ENCODE data around the gene SPATA4. TPM values are rescaled to one million over a fixed set of nuclear protein-coding genes. Genes with fewer than 3 reads are reported as not detected.

The SPATA4 gene
- total and polyA plus RNA-seq, 2 of the 13 experiments (the other 11 are each of a cell fraction or from before 2014, with no cell fraction given) = not detected

DNA sequence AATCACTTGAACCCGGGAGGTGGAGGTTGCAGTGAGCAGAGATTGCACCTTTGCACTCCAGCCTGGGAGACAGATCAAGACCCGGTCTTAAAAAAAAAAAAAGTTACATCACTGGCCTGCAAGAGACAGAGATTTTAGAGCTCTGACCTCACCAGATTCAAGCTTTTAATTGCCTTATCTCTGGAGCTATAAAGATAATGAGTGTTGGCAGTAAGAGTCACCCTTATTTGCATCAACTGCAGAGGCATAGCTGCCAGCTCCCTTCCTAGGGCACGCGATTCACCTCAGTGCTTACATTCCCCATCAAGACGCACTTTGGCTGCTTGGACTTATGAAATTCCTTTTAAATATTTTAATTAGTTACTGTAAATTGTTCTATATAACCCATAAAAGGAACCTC, 12.5 kb upstream of the SPATA4 start:
- no TSS peak for BruUV-seq (replicated peaks)
- TF ChIP-seq ZNF253 (CRISPR knock-in tag; IDR thresholded peaks at IDR 0.05; ENCODE audit: borderline replicate concordance) (no peak), TOE1 (CRISPR knock-in tag; IDR thresholded peaks at IDR 0.05) (no peak), ZNF703 (CRISPR knock-in tag; IDR thresholded peaks at IDR 0.05; ENCODE audit: borderline replicate concordance) (no peak), NCOA1 (CRISPR knock-in tag; IDR thresholded peaks at IDR 0.05) (no peak), ZNF792 (CRISPR knock-in tag; IDR thresholded peaks at IDR 0.05) (no peak), IKZF4 (CRISPR knock-in tag; IDR thresholded peaks at IDR 0.05; ENCODE audit: borderline replicate concordance, low read depth, not compliant biosample characterization) (no peak), SRSF4 (IDR thresholded peaks at IDR 0.05; ENCODE audit: low read depth, low read length, poor library complexity, severe bottlenecking) (no peak)
- TF ChIP-seq, protein P1, sequence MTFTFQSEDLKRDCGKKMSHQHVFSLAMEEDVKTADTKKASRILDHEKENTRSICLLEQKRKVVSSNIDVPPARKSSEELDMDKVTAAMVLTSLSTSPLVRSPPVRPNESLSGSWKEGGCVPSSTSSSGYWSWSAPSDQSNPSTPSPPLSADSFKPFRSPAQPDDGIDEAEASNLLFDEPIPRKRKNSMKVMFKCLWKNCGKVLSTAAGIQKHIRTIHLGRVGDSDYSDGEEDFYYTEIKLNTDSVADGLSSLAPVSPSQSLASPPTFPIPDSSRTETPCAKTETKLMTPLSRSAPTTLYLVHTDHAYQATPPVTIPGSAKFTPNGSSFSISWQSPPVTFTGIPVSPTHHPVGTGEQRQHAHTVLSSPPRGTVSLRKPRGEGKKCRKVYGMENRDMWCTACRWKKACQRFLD (CRISPR knock-in tag; IDR thresholded peaks at IDR 0.05; ENCODE audit: borderline replicate concordance) = no peak
- TF ChIP-seq, protein P2, sequence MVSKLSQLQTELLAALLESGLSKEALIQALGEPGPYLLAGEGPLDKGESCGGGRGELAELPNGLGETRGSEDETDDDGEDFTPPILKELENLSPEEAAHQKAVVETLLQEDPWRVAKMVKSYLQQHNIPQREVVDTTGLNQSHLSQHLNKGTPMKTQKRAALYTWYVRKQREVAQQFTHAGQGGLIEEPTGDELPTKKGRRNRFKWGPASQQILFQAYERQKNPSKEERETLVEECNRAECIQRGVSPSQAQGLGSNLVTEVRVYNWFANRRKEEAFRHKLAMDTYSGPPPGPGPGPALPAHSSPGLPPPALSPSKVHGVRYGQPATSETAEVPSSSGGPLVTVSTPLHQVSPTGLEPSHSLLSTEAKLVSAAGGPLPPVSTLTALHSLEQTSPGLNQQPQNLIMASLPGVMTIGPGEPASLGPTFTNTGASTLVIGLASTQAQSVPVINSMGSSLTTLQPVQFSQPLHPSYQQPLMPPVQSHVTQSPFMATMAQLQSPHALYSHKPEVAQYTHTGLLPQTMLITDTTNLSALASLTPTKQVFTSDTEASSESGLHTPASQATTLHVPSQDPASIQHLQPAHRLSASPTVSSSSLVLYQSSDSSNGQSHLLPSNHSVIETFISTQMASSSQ (IDR thresholded peaks at IDR 0.05; ENCODE audit: low read depth) = no peak
- TF ChIP-seq, protein P2 (CRISPR knock-in tag; IDR thresholded peaks at IDR 0.05; ENCODE audit: borderline replicate concordance) = no peak
- Histone ChIP-seq H3K27ac (ENCODE audit: extremely low read length, insufficient read depth, low read length) (no peak overlapping the region), H3K79me2 (ENCODE audit: insufficient read depth, low read length) (no peaks in the 10 kb centered on the region), H3K27me3 (ENCODE audit: control insufficient read depth in 1 of 2, insufficient read depth in 2 of 2, low read length in 2 of 2) (no peaks in the 10 kb centered on the region; a peak in 1 of 5 replicates), H2AFZ (ENCODE audit: low read length) (no peak overlapping the region), H3K4me3 (replicated peaks in 1 of 3; ENCODE audit: insufficient read depth in 1 of 3, low read depth in 2 of 3, low read length in 3 of 3) (no peak overlapping the region), H3K36me3 (replicated peaks in 1 of 2; ENCODE audit: control insufficient read depth in 1 of 2, insufficient read depth in 2 of 2, low read length in 2 of 2) (no peaks in the 10 kb centered on the region), H3K4me1 (ENCODE audit: insufficient read depth, low read length) (no peaks in the 10 kb centered on the region), H3K4me2 (ENCODE audit: low read depth, low read length) (no peak overlapping the region), H3K9me3 (ENCODE audit: low read length) (no peaks in the 10 kb centered on the region), H4K20me1 (ENCODE audit: insufficient read depth, low read length) (no peaks in the 10 kb centered on the region), H3K9ac (ENCODE audit: insufficient read depth, low read depth, low read length) (no peak overlapping the region)
- no peak for ATAC-seq
- in situ Hi-C loops (cut with HindIII; ENCODE audit: extremely low pct_ligation_motif_present, low pct_unique_long_range_greater_than_20kb) = no loop called here
- no peak for FAIRE-seq
- CTCF ChIA-PET (ENCODE audit: low intra/inter-chr PET ratio, low total read pairs) = no interaction called here
- POLR2A ChIA-PET = no interaction called here
- intact Hi-C loops (cut with micrococcal nuclease; ENCODE audit: unreplicated experiment) = no loop called here
- 53% methylated on average over 5 of the region's 5 CpGs for WGBS (ENCODE audit: low lambda C conversion rate)
- no peak for DNase-seq (ENCODE audit: low spot score)
